Uterus (tissue), 2 donors: Measurements from ENCODE around the gene SESTD1.

Source experiments
- CTCF ChIP-seq, 4 experiments: fragments of 200-600 bp in 2 of 4; fragments of 450-650 bp in 2 of 4; sonication (generic) in 2 of 4; IDR thresholded peaks; one replicate each; pipeline ENCODE4 v1.5.1; 2016 to 2019; ENCODE audit warnings: antibody characterized with exemption in 4 of 4, mild to moderate bottlenecking in 2 of 4, moderate library complexity in 1 of 4
- POLR2A ChIP-seq, 2 donors: fragments of 450-650 bp; IDR thresholded peaks; one replicate each; pipeline ENCODE4 v1.6.1; 2016; ENCODE audit warnings: antibody characterized with exemption in 2 of 2, mild to moderate bottlenecking in 1 of 2, moderate library complexity in 1 of 2

GRCh38 chr2:179233626-179234430, 30.8 kb downstream of the SESTD1 start:
- no peak for TF ChIP-seq CTCF (IDR thresholded peaks at IDR 0.05)
- no peak for TF ChIP-seq POLR2A (IDR thresholded peaks at IDR 0.05)
